Gastrocnemius medialis (tissue), 4 donors: Measurements from ENCODE around the gene MTR.

ENCODE experiments used
- CTCF ChIP-seq, 5 experiments: fragments of 450-650 bp in 3 of 5; fragments of 200-600 bp in 2 of 5; sonication (generic) in 2 of 5; IDR thresholded peaks in 4 of 5; conservative IDR thresholded peaks in 1 of 5; 1 replicate in 4 of 5; 2 replicates in 1 of 5; pipeline ENCODE4 v1.5.1; 2016 to 2019; ENCODE audit warnings: antibody characterized with exemption in 5 of 5, mild to moderate bottlenecking in 3 of 5, moderate library complexity in 3 of 5
- POLR2A ChIP-seq, 2 donors: fragments of 450-650 bp; IDR thresholded peaks; one replicate each; pipeline ENCODE4 v1.6.1; 2017; ENCODE audit warnings: antibody characterized with exemption in 2 of 2, mild to moderate bottlenecking in 2 of 2, moderate library complexity in 2 of 2

- TF ChIP-seq POLR2A (IDR thresholded peaks at IDR 0.05): no peak
- TF ChIP-seq CTCF (IDR thresholded peaks at IDR 0.05 in 4 of 5, conservative IDR thresholded peaks at IDR 0.05 in 1 of 5): no peak
Observed at GRCh38 chr1:236864211-236864610, 69.1 kb downstream of the MTR start.
